Measurements from ENCODE around the gene ZSWIM5. TPM values are rescaled to one million over a fixed set of nuclear protein-coding genes. Genes with fewer than 3 reads are reported as not detected.

The ZSWIM5 gene
- total and polyA plus RNA-seq, 9 of the 15 experiments (the other 6 are each of a cell fraction or from before 2014, with no cell fraction given) = under 0.01 to 0.07 (median 0.03) TPM; not detected in 3

- TF ChIP-seq TSHZ1 (CRISPR knock-in tag; IDR thresholded peaks at IDR 0.05) (no peak), POLR2B (IDR thresholded peaks at IDR 0.05; ENCODE audit: low read depth, partially characterized antibody) (peak; percentile 64), SAP30 (IDR thresholded peaks at IDR 0.05; ENCODE audit: borderline replicate concordance, insufficient read depth, low read depth, low read length, poor library complexity, severe bottlenecking) (no peak), DNMT1 (IDR thresholded peaks at IDR 0.05) (no peak), RAD51 (IDR thresholded peaks at IDR 0.05; ENCODE audit: borderline replicate concordance, low read depth) (no peak), ZNF134 (CRISPR knock-in tag; conservative IDR thresholded peaks at IDR 0.05) (no peak), KDM2B (CRISPR knock-in tag; IDR thresholded peaks at IDR 0.05) (no peak), CTCF (IDR thresholded peaks at IDR 0.05 in 2 of 3, conservative IDR thresholded peaks at IDR 0.05 in 1 of 3; ENCODE audit: insufficient read depth in 2 of 3, low read depth in 1 of 3, low read length in 3 of 3) (peak in 1 of 3 experiments; percentile 16; a peak in 1 of 6 replicates), POLR2AphosphoS2 (IDR thresholded peaks at IDR 0.05; ENCODE audit: low read length) (peak; percentile 24; the same call in 1 of the 2 replicates), POLR2A (conservative IDR thresholded peaks at IDR 0.05) (peak; percentile 66), CREB1 (IDR thresholded peaks at IDR 0.05) (no peak), CREB1 (CRISPR knock-in tag; IDR thresholded peaks at IDR 0.05) (no peak), RAD21 (CRISPR knock-in tag; conservative IDR thresholded peaks at IDR 0.05 in 1 of 2, IDR thresholded peaks at IDR 0.05 in 1 of 2) (no peak)
Observed at GRCh38 chr1:45016767-45017166, 189.6 kb downstream of the ZSWIM5 start (continued).
